GM06990 (cell line): ENCODE results near the gene ADRA1B.
"Not testable (repeated sequence)": the region's sequence is repeated elsewhere in the genome, so short reads cannot be mapped to it uniquely, and the experiment has no call there.

Source experiments
- DNase-seq: peaks from one replicate; pipeline ENCODE4 v3.0.0-alpha.2; 2011; ENCODE audit not compliant: insufficient read length; ENCODE audit errors: extremely low read depth
- H3K27me3 ChIP-seq: replicated peaks from 2 replicates; pipeline ENCODE4 v1.6.0; 2011; ENCODE audit warnings: low read length; ENCODE audit not compliant: control insufficient read depth, insufficient read depth
- H3K36me3 ChIP-seq: 2 replicates; pipeline ENCODE4 v1.5.1; 2011; ENCODE audit warnings: low read length; ENCODE audit not compliant: control insufficient read depth, insufficient read depth
- H3K4me3 ChIP-seq: replicated peaks from 2 replicates; pipeline ENCODE4 v1.5.1; 2011; ENCODE audit warnings: low read depth, mild to moderate bottlenecking, control low read depth, low read length
- CTCF ChIP-seq: IDR thresholded peaks from 2 replicates; pipeline ENCODE4 v1.5.1; 2011; ENCODE audit warnings: low read length, control low read depth, mild to moderate bottlenecking, inconsistent platforms; ENCODE audit not compliant: insufficient read depth, poor library complexity, severe bottlenecking

The ADRA1B gene

GRCh38 chr5:159995907-159996306 lies 79.6 kb downstream of the ADRA1B start:
- no peaks in the 10 kb centered on the region; the same call in none of the 2 replicates for H3K27me3 ChIP-seq
- DNase-seq: no peak
- no peak for TF ChIP-seq CTCF
- H3K4me3 ChIP-seq: no peak overlapping the region
- no peaks in the 10 kb centered on the region for H3K36me3 ChIP-seq

- Histone ChIP-seq H3K4me3 (no peak overlapping the region), H3K27me3 (peaks cover 1% of the 10 kb centered on the region), H3K36me3 (no peaks in the 10 kb centered on the region)
- no peak for DNase-seq
- TF ChIP-seq CTCF: no peak
These were observed 85.2 kb downstream of the ADRA1B start for GRCh38 chr5:160001457-160001856.

- Histone ChIP-seq H3K36me3 (no peaks in the 10 kb centered on the region; the same call in 1 of the 2 replicates), H3K4me3 (no peak overlapping the region), H3K27me3 (no peaks in the 10 kb centered on the region)
- TF ChIP-seq CTCF: no peak
- no peak for DNase-seq
These were observed 91.2 kb downstream of the ADRA1B start for GRCh38 chr5:160007514-160007913.

- not testable (repeated sequence) for H3K4me3 ChIP-seq, H3K36me3 ChIP-seq, H3K27me3 ChIP-seq, DNase-seq
These were observed 92.2 kb downstream of the ADRA1B start for GRCh38 chr5:160008529-160008876.

- peak; percentile 85 for DNase-seq
- H3K4me3 ChIP-seq: peak within 1 kb of the TSS; percentile 100
- no peak for TF ChIP-seq CTCF
- no peaks in the 10 kb centered on the region; the same call in none of the 2 replicates for H3K36me3 ChIP-seq
- no peaks in the 10 kb centered on the region for H3K27me3 ChIP-seq
These were observed 92.8 kb downstream of the ADRA1B start, which contains the start of gene TTC1 for GRCh38 chr5:160008877-160009590. TSS of gene TTC1 (plus strand) at chr5:160009139. CDS start at chr5:160010529, 1,390 bp downstream.

GRCh38 chr5:160009591-160009989 lies 93.3 kb downstream of the ADRA1B start:
- peak overlapping the region; percentile 100 for H3K4me3 ChIP-seq
- peak; percentile 6 for DNase-seq
- no peak for TF ChIP-seq CTCF
- no peaks in the 10 kb centered on the region for H3K27me3 ChIP-seq
- H3K36me3 ChIP-seq: no peaks in the 10 kb centered on the region; the same call in none of the 2 replicates
